ENCODE data around the gene EIF5AL1.
"Not testable (repeated sequence)": the region's sequence is repeated elsewhere in the genome, so short reads cannot be mapped to it uniquely, and the experiment has no call there.

EIF5AL1 gene

GRCh38 chr10:79552143-79552542, 39.8 kb downstream of the EIF5AL1 start:
- no peak for DNase-seq
- intact Hi-C loops (cut with DNase I) = no loop called here

GRCh38 chr10:79555354-79556309, 43.3 kb downstream of the EIF5AL1 start:
- intact Hi-C loops (cut with DNase I) = no loop called here
- DNase-seq = no peak

- DNase-seq; intact Hi-C loops (cut with DNase I): not testable (repeated sequence)
These were observed 44.6 kb downstream of the EIF5AL1 start for GRCh38 chr10:79556961-79557360.

- DNase-seq = no peak
- intact Hi-C loops (cut with DNase I) = loop anchor here (10.0 kb wide), 1 partner anchor 365 kb away; no protein-coding TSS in a partner anchor
These were observed 47.4 kb downstream of the EIF5AL1 start for GRCh38 chr10:79559726-79560125.

GRCh38 chr10:79560160-79560709, 47.9 kb downstream of the EIF5AL1 start, which contains the start of gene SFTPA2:
SFTPA2 (minus strand) TSS chr10:79560407; CDS start chr10:79559483, 924 bp downstream.
- intact Hi-C loops (cut with DNase I) = loop anchor here (10.0 kb wide), 1 partner anchor 365 kb away; no protein-coding TSS in a partner anchor

GRCh38 chr10:79561257-79561656, 48.9 kb downstream of the EIF5AL1 start:
- no peak for DNase-seq
- intact Hi-C loops (cut with DNase I) = loop anchor here (10.0 kb wide), 1 partner anchor 364 kb away; no protein-coding TSS in a partner anchor

More at GRCh38 chr10:79560160-79560709, 47.9 kb downstream of the EIF5AL1 start, which contains the start of gene SFTPA2:
- no peak for DNase-seq

GRCh38 chr10:79562135-79562756, 49.9 kb downstream of the EIF5AL1 start:
- intact Hi-C loops (cut with DNase I) = loop anchor here (10.0 kb wide), 1 partner anchor 363 kb away; no protein-coding TSS in a partner anchor
- peak; percentile 40 to 96 (median 74) for DNase-seq

- no peak for DNase-seq
- intact Hi-C loops (cut with DNase I) = loop anchor here (10.0 kb wide), 1 partner anchor 361 kb away; no protein-coding TSS in a partner anchor
These were observed 51.1 kb downstream of the EIF5AL1 start for GRCh38 chr10:79563426-79563825.
